SK-N-SH (cell line): ENCODE data around the gene ZNF211.

ENCODE experiments used
- CHD2 ChIP-seq: fragments of 150-350 bp; IDR thresholded peaks from 2 replicates; pipeline ENCODE4 v1.6.1; 2018; ENCODE audit warnings: low read length; ENCODE audit not compliant: partially characterized antibody
- CTCF ChIP-seq: fragments of 200-600 bp; sonication (generic); IDR thresholded peaks from 2 replicates; pipeline ENCODE4 v1.6.1; 2017; ENCODE audit warnings: antibody characterized with exemption, mild to moderate bottlenecking, moderate library complexity
- FOXM1 ChIP-seq: IDR thresholded peaks from 2 replicates; pipeline ENCODE4 v1.4.0; 2012; ENCODE audit warnings: low read depth, mild to moderate bottlenecking
- NRF1 ChIP-seq: IDR thresholded peaks from 2 replicates; pipeline ENCODE4 v1.6.1; 2012; ENCODE audit warnings: low read depth, mild to moderate bottlenecking, low read length
- POLR2AphosphoS5 ChIP-seq: IDR thresholded peaks from 2 replicates; pipeline ENCODE4 v1.6.1; 2012; ENCODE audit warnings: low read depth, low read length
- RXRA ChIP-seq: IDR thresholded peaks from 2 replicates; pipeline ENCODE4 v1.4.0; 2012; ENCODE audit warnings: low read depth, mild to moderate bottlenecking, borderline replicate concordance
- TF ChIP-seq, protein P1 (sequence below): fragments of 150-350 bp; IDR thresholded peaks from 2 replicates; pipeline ENCODE4 v1.6.1; 2017; ENCODE audit warnings: antibody characterized with exemption, low read length, low read depth, borderline replicate concordance
- TF ChIP-seq, protein P2 (sequence below): IDR thresholded peaks from 2 replicates; pipeline ENCODE4 v1.6.1; 2012; ENCODE audit warnings: mild to moderate bottlenecking, low read depth, low read length, moderate library complexity

DNA sequence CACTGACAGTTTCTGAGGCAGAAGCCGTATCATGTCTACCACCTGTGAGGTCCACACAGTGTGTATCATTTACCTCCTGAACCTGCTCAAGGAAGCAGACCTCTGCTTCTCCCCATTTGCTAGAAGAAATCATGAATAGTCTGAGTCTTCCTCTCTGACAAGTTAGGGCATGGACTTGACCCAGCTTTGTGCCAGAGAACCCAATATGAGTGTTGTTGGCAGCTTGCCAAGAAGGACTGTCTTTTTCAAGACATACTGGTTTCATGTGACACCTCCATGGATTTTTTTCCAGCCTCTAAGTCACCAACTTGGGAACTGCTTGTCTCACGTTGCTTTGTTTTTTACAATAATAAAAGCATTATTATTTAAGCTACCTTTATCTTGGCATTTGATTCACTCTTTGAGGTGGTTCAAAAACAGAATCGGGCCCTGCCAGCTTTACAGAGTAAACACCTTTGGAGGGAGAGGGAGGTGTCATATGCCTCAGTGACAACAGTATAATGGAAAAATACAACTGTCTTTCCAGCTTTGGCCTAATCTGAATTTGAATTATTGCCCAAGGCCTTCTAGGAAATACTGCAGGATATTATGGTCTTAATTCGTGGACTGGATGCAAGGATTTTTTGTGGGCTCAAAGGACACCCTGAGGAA, 9.6 kb downstream of the ZNF211 start:
- TF ChIP-seq CTCF = no peak
- no peak for TF ChIP-seq POLR2AphosphoS5
- no peak for TF ChIP-seq FOXM1
- TF ChIP-seq, protein P1, sequence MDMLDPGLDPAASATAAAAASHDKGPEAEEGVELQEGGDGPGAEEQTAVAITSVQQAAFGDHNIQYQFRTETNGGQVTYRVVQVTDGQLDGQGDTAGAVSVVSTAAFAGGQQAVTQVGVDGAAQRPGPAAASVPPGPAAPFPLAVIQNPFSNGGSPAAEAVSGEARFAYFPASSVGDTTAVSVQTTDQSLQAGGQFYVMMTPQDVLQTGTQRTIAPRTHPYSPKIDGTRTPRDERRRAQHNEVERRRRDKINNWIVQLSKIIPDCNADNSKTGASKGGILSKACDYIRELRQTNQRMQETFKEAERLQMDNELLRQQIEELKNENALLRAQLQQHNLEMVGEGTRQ = no peak
- TF ChIP-seq CHD2 = no peak
- TF ChIP-seq, protein P2, sequence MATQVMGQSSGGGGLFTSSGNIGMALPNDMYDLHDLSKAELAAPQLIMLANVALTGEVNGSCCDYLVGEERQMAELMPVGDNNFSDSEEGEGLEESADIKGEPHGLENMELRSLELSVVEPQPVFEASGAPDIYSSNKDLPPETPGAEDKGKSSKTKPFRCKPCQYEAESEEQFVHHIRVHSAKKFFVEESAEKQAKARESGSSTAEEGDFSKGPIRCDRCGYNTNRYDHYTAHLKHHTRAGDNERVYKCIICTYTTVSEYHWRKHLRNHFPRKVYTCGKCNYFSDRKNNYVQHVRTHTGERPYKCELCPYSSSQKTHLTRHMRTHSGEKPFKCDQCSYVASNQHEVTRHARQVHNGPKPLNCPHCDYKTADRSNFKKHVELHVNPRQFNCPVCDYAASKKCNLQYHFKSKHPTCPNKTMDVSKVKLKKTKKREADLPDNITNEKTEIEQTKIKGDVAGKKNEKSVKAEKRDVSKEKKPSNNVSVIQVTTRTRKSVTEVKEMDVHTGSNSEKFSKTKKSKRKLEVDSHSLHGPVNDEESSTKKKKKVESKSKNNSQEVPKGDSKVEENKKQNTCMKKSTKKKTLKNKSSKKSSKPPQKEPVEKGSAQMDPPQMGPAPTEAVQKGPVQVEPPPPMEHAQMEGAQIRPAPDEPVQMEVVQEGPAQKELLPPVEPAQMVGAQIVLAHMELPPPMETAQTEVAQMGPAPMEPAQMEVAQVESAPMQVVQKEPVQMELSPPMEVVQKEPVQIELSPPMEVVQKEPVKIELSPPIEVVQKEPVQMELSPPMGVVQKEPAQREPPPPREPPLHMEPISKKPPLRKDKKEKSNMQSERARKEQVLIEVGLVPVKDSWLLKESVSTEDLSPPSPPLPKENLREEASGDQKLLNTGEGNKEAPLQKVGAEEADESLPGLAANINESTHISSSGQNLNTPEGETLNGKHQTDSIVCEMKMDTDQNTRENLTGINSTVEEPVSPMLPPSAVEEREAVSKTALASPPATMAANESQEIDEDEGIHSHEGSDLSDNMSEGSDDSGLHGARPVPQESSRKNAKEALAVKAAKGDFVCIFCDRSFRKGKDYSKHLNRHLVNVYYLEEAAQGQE = no peak
- no peak for TF ChIP-seq NRF1
- no peak for TF ChIP-seq RXRA
